Activated naive CD4-positive, alpha-beta T cell treated with anti-CD3 and anti-CD28 coated beads, Interleukin-2, amount 10 ng/mL, durations not matched to agents 7 days and 5 days (primary cell): ENCODE results near the gene KIAA1671.

Experiments used
- CTCF ChIA-PET: fragments of 350-600 bp; sonication (Branson Sonifier 250); formaldehyde crosslinking; loops from one replicate; lab custom pipeline; 2021; ENCODE audit warnings: antibody characterized with exemption; lab: Charles Lee
- DNase-seq: peaks from one replicate; pipeline ENCODE4 v3.0.0-alpha.2; 2020
- H3K27ac Mint-ChIP-seq: one replicate; pipeline ENCODE4 v1.8.0; 2021; ENCODE audit warnings: mild to moderate bottlenecking, moderate library complexity, mixed read lengths
- H3K27me3 Mint-ChIP-seq: one replicate; pipeline ENCODE4 v1.8.0; 2021; ENCODE audit warnings: mild to moderate bottlenecking, mixed read lengths
- H3K36me3 Mint-ChIP-seq: one replicate; pipeline ENCODE4 v1.8.0; 2021; ENCODE audit warnings: mixed read lengths
- H3K4me1 Mint-ChIP-seq: one replicate; pipeline ENCODE4 v1.8.0; 2021; ENCODE audit warnings: mixed read lengths
- H3K4me3 Mint-ChIP-seq: one replicate; pipeline ENCODE4 v1.8.0; 2021; ENCODE audit warnings: mild to moderate bottlenecking, moderate library complexity, mixed read lengths
- H3K9me3 Mint-ChIP-seq: one replicate; pipeline ENCODE4 v1.8.0; 2021; ENCODE audit warnings: mixed read lengths

Gene KIAA1671

DNA sequence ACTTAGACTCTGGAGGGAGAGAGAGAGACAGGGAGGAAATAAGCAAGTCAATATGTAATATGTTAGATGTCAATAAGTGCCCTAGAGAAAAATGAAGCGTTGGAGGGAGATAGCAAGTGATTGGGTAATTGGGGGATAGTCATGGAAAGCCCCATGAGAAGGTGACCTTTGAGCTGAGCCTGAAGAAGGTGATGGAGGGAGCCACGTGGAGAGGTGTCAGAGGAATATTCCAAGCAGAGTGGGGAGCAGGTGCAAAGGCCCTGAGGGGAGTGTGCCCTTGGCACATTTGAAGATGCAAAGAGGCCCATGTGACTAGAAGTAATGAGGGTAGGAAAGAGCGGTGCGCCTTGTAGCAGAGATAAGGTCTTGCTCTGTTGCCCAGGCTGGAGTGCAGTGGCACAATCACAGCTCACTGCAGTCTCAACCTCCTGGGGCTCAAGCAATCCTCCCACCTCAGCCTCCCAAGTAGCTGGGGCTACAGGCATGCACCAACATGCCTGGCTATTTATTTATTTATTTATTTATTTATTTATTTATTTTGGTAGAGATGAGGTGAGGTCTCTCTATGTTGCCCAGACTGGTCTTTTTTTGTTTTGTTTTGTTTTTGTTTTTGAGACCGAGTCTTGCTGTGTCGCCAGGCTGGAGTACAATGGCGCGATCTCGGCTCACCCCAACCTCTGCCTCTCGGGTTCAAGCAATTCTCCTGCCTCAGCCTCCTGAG lies 8.1 kb upstream of the KIAA1671 start:
- H3K27me3 Mint-ChIP-seq = peaks cover 38% of the 10 kb centered on the region
- no peaks in the 10 kb centered on the region for H3K9me3 Mint-ChIP-seq
- no peak overlapping the region for H3K27ac Mint-ChIP-seq
- no peak for DNase-seq
- H3K36me3 Mint-ChIP-seq = no peaks in the 10 kb centered on the region
- CTCF ChIA-PET = interaction anchor here (0.9 kb wide), 1 partner anchor 105 kb away, joined by 3 read pairs; no protein-coding TSS in a partner anchor
- H3K4me1 Mint-ChIP-seq = peaks cover 6% of the 10 kb centered on the region
- no peak overlapping the region for H3K4me3 Mint-ChIP-seq

- peaks cover 15% of the 10 kb centered on the region for H3K4me1 Mint-ChIP-seq
These were observed 7.1 kb upstream of the KIAA1671 start for GRCh38 chr22:24945430-24945829.

GRCh38 chr22:24947383-24947782 lies 5.1 kb upstream of the KIAA1671 start:
- Mint-ChIP-seq H3K4me1 (peaks cover 27% of the 10 kb centered on the region), H3K9me3 (no peaks in the 10 kb centered on the region), H3K27ac (no peak overlapping the region), H3K27me3 (peaks cover 60% of the 10 kb centered on the region), H3K4me3 (no peak overlapping the region), H3K36me3 (no peaks in the 10 kb centered on the region)
- CTCF ChIA-PET = interaction anchor here (9.8 kb wide), 1 partner anchor 104 kb away, joined by 115 read pairs; no protein-coding TSS in a partner anchor
- no peak for DNase-seq

More at GRCh38 chr22:24945430-24945829, 7.1 kb upstream of the KIAA1671 start:
- peaks cover 46% of the 10 kb centered on the region for H3K27me3 Mint-ChIP-seq
- no peaks in the 10 kb centered on the region for H3K9me3 Mint-ChIP-seq
- CTCF ChIA-PET = interaction anchor here (9.8 kb wide), 1 partner anchor 106 kb away, joined by 115 read pairs; no protein-coding TSS in a partner anchor
- DNase-seq = no peak
- H3K36me3 Mint-ChIP-seq = no peaks in the 10 kb centered on the region
- no peak overlapping the region for H3K27ac Mint-ChIP-seq
- H3K4me3 Mint-ChIP-seq = no peak overlapping the region

- peaks cover 64% of the 10 kb centered on the region for H3K27me3 Mint-ChIP-seq
- peaks cover 27% of the 10 kb centered on the region for H3K4me1 Mint-ChIP-seq
- H3K36me3 Mint-ChIP-seq = no peaks in the 10 kb centered on the region
These were observed 4.6 kb upstream of the KIAA1671 start for GRCh38 chr22:24947881-24948280.

GRCh38 chr22:24948356-24949202 lies 3.9 kb upstream of the KIAA1671 start:
- peaks cover 31% of the 10 kb centered on the region for H3K4me1 Mint-ChIP-seq
- H3K27me3 Mint-ChIP-seq = peaks cover 71% of the 10 kb centered on the region
- no peak overlapping the region for H3K27ac Mint-ChIP-seq
- H3K4me3 Mint-ChIP-seq = no peak overlapping the region
- H3K36me3 Mint-ChIP-seq = no peaks in the 10 kb centered on the region
- CTCF ChIA-PET = interaction anchor here (0.7 to 9.8 kb wide), 4 partner anchors 9 to 108 kb away, joined by 3 to 115 read pairs (median 12); no protein-coding TSS in a partner anchor
- DNase-seq = no peak
- H3K9me3 Mint-ChIP-seq = no peaks in the 10 kb centered on the region

More at GRCh38 chr22:24947881-24948280, 4.6 kb upstream of the KIAA1671 start:
- DNase-seq = no peak
- no peaks in the 10 kb centered on the region for H3K9me3 Mint-ChIP-seq
- no peak overlapping the region for H3K4me3 Mint-ChIP-seq
- no peak overlapping the region for H3K27ac Mint-ChIP-seq
- CTCF ChIA-PET = interaction anchor here (1.5 to 9.8 kb wide), 2 partner anchors 9 to 103 kb away, joined by 4 to 115 read pairs; no protein-coding TSS in a partner anchor

DNA sequence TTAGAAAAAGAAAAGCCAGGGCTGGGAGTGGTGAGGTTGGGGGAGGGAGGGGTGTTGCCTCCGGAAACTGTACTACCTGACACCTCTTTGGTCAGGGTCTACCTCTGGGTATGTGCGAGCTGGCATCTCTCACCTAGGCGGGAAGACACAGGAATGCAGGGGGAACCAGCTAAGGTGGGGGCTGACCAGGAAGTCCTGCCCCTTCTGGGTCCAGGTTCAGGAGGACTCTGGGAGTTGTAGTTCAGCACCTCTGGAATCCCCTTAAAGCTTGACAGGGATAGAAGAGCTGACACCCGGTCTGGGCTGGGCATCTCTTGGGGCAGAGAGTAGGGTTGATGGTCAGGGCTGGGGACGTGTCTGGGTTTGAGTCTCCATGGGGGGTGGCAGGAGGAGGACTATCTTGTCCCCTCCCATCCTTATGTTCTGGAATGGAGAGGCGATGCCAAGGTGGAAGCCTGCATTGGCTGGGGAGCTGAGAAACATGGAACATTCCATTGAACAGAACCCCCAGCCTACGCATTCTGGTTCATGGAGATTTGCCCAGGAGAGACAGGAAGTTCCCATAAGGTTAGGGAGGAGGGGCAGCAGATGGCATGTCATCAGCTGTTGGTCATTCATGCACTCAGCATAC lies 2.1 kb upstream of the KIAA1671 start:
- Mint-ChIP-seq H3K27me3 (peaks cover 78% of the 10 kb centered on the region), H3K9me3 (no peaks in the 10 kb centered on the region), H3K4me3 (peak overlapping the region; percentile 28), H3K36me3 (no peaks in the 10 kb centered on the region), H3K27ac (no peak overlapping the region), H3K4me1 (peaks cover 39% of the 10 kb centered on the region)
- DNase-seq = no peak
- CTCF ChIA-PET = interaction anchor here (0.6 to 9.8 kb wide), 5 partner anchors 12 to 112 kb away, joined by 3 to 115 read pairs (median 13); no protein-coding TSS in a partner anchor

- Mint-ChIP-seq H3K36me3 (no peaks in the 10 kb centered on the region), H3K27ac (no peak overlapping the region), H3K4me3 (peak overlapping the region; percentile 76), H3K9me3 (no peaks in the 10 kb centered on the region), H3K27me3 (peaks cover 70% of the 10 kb centered on the region), H3K4me1 (peaks cover 33% of the 10 kb centered on the region)
- CTCF ChIA-PET = interaction anchor here (5.0 to 9.8 kb wide), 2 partner anchors 98 to 104 kb away, joined by 21 to 115 read pairs; no protein-coding TSS in a partner anchor
- DNase-seq = no peak
These were observed 394 bp downstream of the KIAA1671 start for GRCh38 chr22:24952837-24953383.

DNA sequence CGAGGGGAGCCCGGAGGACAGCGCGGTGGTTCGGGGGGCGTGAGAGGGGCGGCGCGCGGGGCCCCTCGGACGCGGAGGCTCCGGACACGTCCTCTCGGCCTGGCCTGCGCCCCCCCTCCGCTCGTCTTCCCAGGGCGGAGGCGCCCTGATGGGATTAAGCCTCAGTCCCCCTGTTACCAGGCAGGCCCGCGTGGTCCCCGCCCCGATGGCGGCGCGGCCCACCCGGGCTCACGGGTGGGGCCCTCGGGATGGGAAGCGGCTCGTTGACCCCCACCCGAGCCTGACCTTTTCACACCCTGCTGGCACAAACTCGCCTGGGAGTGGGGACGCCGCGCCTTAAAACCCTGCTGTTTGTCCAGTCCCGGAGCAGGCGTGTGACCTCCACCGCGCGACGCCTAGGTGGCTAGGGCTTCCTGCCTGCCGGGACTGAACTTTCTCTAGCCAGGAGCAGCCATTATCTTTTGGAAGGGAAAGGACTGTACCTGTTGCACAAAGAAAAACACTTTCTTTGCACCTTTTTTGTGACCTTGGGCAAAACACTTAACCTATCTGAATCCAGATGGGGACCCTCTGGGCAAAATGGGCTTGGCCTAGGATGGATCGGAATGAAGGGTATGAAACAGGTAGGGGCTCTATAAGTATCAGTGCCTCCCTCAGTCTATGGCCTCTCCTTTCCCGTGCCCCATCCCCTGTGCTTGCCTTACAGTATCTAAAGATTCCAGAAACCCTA lies 1.0 kb downstream of the KIAA1671 start:
- no peaks in the 10 kb centered on the region for H3K36me3 Mint-ChIP-seq
- H3K4me1 Mint-ChIP-seq = peaks cover 33% of the 10 kb centered on the region
- DNase-seq = peak; percentile 23
- H3K27ac Mint-ChIP-seq = no peak overlapping the region
- H3K4me3 Mint-ChIP-seq = peak overlapping the region; percentile 76
- CTCF ChIA-PET = interaction anchor here (5.0 to 9.8 kb wide), 2 partner anchors 97 to 104 kb away, joined by 21 to 115 read pairs; no protein-coding TSS in a partner anchor
- H3K27me3 Mint-ChIP-seq = peaks cover 64% of the 10 kb centered on the region
- H3K9me3 Mint-ChIP-seq = no peaks in the 10 kb centered on the region

DNA sequence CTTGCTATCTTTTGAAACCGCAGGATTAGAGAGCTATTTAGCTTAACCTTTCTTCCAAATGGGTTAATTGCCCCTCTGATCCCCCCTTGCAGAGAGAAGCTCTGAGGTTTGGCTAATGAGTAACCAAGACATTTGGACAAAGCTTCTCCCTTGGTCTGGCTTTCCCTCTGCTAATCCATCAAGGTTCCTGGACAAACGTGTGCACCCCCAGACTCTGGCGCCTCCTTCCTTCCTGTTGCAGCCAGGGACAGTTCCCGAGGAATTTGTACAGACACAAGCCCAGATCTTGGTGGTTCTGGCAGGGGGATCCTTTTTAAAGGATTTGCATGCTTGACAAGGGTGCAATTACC lies 1.6 kb downstream of the KIAA1671 start:
- H3K27ac Mint-ChIP-seq = peak overlapping the region; percentile 42
- H3K36me3 Mint-ChIP-seq = no peaks in the 10 kb centered on the region
- H3K4me1 Mint-ChIP-seq = peaks cover 33% of the 10 kb centered on the region
- no peak for DNase-seq
- CTCF ChIA-PET = interaction anchor here (9.8 kb wide), 1 partner anchor 97 kb away, joined by 115 read pairs; no protein-coding TSS in a partner anchor
- peak overlapping the region; percentile 67 for H3K4me3 Mint-ChIP-seq
- no peaks in the 10 kb centered on the region for H3K9me3 Mint-ChIP-seq
- peaks cover 62% of the 10 kb centered on the region for H3K27me3 Mint-ChIP-seq

DNA sequence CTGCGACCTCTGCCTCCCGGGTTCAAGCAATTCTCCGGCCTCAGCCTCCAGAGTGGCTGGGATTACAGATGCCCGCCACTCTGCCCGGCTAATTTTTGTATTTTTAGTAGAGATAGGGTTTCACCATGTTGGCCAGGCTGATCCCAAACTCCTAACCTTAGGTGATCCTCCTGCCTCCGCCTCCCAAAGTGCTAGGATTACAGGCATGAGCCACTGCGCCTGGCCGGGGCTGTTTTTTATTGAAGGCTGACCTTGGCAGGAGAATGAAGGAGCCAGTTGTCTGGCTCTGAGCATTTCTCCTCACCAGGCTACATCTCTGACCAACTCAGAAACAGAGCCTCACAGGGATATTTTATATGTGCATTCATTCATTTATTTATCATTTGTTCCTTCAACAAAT lies 2.3 kb downstream of the KIAA1671 start:
- Mint-ChIP-seq H3K4me1 (peaks cover 30% of the 10 kb centered on the region), H3K4me3 (no peak overlapping the region), H3K27me3 (peaks cover 57% of the 10 kb centered on the region)

DNA sequence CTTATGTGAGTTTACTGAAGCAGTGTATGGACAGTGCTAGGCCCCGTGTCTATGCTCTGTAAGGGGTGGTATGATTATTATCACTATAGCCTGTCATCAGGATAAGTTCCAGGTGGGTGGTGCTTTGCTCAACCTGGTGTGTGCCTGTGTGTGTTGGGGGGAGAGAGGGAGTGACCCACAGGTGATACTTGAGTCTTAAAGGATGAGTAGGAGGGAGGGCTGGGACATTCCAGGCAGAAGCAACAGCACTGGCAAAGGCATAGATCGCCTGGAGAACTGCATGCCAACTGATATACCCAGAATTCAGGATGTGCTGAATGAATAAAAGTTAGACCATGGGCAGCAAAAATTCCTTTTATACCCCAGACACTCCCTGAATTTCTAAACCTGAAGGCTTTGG lies 4.5 kb downstream of the KIAA1671 start:
- CTCF ChIA-PET = no interaction called here
- Mint-ChIP-seq H3K9me3 (no peaks in the 10 kb centered on the region), H3K27me3 (peaks cover 46% of the 10 kb centered on the region), H3K4me1 (peaks cover 14% of the 10 kb centered on the region), H3K27ac (no peak overlapping the region), H3K36me3 (no peaks in the 10 kb centered on the region), H3K4me3 (no peak overlapping the region)
- DNase-seq = no peak

More for the DNA sequence above, 2.3 kb downstream of the KIAA1671 start:
- H3K9me3 Mint-ChIP-seq = no peaks in the 10 kb centered on the region
- no peak overlapping the region for H3K27ac Mint-ChIP-seq
- H3K36me3 Mint-ChIP-seq = no peaks in the 10 kb centered on the region
- no peak for DNase-seq
- CTCF ChIA-PET = interaction anchor here (9.8 kb wide), 1 partner anchor 96 kb away, joined by 115 read pairs; no protein-coding TSS in a partner anchor

DNA sequence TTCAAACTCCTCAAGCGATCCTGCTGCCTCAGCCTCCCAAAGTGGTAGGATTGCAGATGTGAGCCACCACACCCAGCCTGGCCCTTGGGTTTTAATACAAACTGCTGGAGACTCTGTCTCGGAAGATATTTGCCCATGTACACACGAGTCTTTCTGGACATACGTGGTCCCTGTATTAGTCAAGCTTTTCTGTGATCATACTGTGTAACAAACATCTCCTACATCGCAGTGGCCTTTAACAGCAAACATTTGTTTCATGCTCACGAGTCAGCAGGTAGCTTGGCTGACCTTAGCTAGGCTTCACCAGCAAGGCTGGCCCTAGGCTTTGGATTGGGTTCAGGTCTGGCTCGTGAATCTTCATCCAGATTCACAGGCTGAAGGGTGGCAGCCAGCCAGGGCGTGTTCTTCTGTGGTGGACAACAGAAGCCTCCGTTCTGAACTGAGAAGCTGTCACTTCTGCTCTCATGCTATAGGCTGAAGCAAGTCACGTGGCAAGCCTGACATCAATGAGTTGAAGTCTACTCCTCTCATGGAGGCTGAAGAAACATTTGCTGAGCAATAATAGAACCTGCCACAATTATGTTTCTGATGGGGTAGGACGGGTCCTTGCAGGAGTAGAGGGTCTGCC lies 8.8 kb downstream of the KIAA1671 start:
- H3K4me3 Mint-ChIP-seq = no peak overlapping the region
- H3K27me3 Mint-ChIP-seq = peaks cover 9% of the 10 kb centered on the region
- no peaks in the 10 kb centered on the region for H3K36me3 Mint-ChIP-seq
- no peak for DNase-seq
- CTCF ChIA-PET = interaction anchor here (1.4 kb wide), 1 partner anchor 13 kb away, joined by 3 read pairs; no protein-coding TSS in a partner anchor
- peaks cover 2% of the 10 kb centered on the region for H3K4me1 Mint-ChIP-seq
- no peak overlapping the region for H3K27ac Mint-ChIP-seq
- H3K9me3 Mint-ChIP-seq = no peaks in the 10 kb centered on the region
